ENCODE results near the gene MTHFD1L.

GRCh38 chr6:150835620-150836019 is 29.9 kb upstream of the MTHFD1L start:
- no peak for TF ChIP-seq CTCF (IDR thresholded peaks at IDR 0.05)
- TF ChIP-seq POLR2A (IDR thresholded peaks at IDR 0.05): no peak

Data from body of pancreas (tissue), 4 donors.